GM12801 (cell line): ENCODE data around the gene IDUA.

Source experiments
- TF ChIP-seq, protein P1 (sequence below): IDR thresholded peaks from one replicate; pipeline ENCODE4 v1.5.1; 2011; ENCODE audit warnings: control low read depth; ENCODE audit not compliant: insufficient read length; ENCODE audit errors: extremely low read depth

The IDUA gene

DNA sequence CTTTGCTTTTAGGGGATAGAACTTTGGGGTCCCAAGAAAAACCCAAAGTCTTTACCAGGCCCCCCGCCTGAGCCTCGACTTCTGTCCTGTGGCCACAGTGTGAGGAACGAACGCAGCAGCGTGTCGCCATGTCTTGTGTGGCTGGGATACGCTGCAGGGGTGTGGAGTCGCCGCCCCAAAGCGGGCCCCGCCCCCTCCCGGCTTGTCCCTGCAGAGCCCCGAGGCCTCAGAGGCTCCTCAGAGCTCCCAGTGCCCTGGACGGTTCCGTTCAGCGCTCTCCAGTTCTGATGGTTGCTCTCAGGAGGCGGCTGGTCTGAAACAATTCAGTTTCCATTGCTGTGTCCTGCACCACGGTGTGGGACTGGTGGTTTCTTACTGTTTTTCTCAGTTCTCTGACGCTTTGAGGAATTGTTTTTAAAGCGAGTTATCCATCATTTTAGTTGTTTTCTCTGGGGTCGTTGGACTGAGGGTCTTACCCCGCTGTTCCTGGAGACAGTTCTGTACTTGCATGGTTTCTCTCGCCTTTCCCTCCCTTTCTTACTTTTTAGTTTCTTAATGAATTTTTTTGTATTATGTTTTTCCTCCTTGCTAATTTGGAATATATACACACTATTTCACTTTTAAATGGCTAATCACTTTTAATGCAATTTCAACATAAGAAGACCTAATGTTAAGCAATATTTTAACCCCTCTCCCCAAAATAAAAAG lies 1.6 kb upstream of the IDUA start:
- TF ChIP-seq, protein P1, sequence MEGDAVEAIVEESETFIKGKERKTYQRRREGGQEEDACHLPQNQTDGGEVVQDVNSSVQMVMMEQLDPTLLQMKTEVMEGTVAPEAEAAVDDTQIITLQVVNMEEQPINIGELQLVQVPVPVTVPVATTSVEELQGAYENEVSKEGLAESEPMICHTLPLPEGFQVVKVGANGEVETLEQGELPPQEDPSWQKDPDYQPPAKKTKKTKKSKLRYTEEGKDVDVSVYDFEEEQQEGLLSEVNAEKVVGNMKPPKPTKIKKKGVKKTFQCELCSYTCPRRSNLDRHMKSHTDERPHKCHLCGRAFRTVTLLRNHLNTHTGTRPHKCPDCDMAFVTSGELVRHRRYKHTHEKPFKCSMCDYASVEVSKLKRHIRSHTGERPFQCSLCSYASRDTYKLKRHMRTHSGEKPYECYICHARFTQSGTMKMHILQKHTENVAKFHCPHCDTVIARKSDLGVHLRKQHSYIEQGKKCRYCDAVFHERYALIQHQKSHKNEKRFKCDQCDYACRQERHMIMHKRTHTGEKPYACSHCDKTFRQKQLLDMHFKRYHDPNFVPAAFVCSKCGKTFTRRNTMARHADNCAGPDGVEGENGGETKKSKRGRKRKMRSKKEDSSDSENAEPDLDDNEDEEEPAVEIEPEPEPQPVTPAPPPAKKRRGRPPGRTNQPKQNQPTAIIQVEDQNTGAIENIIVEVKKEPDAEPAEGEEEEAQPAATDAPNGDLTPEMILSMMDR, result no peak

DNA sequence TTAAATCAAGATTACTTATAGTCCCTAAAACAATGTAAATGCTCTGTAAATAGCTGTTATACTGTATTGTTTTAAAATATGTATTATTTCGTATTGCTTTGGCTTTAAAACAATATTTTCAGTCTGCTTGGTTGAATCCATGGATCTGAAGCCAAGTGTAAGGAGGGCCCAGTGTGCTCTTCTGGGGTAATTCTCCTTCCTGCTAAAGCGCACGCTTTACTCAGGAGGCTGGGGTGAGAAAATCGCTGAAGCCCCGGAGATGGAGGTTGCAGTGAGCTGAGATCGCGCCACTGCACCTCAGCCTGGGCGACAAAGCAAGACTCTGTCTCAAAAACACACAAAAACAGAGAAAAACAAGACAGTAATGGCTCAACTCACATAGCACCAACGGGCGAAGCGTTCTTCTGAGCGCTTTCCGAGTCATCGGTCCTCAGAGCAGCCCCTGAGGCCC lies 391 bp upstream of the IDUA start:
- TF ChIP-seq, protein P1, result no peak

DNA sequence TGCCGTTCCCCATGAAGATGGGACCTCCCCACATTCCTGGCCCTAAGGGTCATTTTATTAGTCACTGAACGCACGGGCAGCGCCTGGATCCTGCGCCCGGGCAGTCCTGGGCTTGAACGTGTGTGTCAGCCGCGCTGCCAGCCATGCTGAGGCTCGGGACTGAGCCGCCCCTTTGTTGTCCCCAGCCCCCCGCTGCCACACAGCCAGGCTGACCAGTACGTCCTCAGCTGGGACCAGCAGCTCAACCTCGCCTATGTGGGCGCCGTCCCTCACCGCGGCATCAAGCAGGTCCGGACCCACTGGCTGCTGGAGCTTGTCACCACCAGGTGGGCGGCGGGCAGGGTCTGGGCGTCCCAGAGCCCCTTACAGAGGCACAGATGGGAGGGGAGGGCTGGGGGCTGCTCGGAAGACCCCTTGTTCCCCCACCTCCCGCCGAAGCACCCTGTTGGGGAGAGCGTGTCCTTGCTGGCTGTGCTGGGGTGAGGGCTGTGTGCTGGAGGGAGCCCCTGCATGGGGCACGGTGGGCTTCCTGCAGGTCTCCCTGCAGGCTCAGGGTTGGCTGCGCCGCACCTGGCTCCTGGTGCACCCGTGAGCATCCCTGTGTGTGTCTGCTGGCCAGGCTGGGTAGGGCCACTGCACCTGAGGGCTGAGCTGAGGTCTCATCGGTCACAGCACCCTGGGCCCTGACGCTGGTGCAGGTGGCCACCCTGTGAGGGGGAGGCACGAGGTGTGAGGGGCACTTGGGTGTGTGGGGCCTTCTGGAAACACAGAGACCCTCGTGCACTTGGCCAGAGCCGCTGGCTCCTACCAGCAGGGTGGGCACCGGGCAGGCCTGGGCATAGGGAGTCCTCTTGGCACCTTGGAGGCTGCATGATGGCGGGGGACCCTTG lies 1.0 kb downstream of the IDUA start:
- TF ChIP-seq, protein P1, result no peak

DNA sequence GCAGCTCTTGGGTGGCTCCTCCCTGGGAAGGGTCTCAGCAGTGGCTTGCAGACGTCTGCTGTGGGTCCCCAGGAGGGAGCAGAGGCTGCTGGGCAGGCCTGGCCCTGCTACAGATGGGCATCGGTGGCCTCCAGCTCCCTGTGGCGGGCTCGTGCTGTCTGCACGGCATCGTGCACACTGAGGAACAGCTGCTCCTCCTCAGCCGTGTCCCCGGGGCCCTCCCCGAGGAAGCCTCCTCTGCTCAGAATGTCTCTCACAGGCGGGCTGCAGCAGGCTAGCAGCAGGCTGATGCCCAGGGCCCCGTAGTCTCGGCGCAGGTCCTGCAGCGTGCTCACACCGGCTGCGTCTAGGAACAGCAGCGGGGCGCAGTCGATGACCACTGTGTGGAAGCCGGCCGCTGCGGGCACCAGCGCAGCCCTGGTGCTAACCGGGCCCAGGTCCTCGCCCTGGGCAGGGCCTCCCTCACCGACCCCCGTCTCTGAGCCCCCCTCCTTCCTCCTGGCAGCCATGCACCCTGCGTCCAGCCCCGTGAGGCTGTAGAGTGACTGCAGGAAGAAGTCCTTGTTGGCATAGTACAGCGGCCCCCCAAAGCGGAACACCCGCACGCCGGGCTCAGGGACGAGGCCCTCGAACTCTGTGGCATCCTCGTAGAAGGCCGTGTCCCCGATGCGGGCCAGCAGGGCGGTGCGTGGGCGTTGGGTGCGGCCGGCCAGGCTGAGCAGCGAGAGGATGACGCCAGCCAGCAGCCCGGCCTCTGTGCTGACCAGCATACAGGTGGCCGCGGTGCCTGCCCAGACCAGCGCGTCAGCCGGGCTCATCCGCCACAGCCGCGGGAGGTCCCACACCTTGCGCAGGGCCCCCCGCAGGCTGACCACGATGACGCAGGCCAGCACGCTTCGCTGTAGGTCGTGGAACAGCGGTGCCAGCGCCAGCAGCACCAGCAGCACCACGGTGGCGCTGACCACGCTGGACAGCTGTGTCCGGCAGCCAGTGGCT lies 2.2 kb downstream of the IDUA start:
- TF ChIP-seq, protein P1, result no peak

DNA sequence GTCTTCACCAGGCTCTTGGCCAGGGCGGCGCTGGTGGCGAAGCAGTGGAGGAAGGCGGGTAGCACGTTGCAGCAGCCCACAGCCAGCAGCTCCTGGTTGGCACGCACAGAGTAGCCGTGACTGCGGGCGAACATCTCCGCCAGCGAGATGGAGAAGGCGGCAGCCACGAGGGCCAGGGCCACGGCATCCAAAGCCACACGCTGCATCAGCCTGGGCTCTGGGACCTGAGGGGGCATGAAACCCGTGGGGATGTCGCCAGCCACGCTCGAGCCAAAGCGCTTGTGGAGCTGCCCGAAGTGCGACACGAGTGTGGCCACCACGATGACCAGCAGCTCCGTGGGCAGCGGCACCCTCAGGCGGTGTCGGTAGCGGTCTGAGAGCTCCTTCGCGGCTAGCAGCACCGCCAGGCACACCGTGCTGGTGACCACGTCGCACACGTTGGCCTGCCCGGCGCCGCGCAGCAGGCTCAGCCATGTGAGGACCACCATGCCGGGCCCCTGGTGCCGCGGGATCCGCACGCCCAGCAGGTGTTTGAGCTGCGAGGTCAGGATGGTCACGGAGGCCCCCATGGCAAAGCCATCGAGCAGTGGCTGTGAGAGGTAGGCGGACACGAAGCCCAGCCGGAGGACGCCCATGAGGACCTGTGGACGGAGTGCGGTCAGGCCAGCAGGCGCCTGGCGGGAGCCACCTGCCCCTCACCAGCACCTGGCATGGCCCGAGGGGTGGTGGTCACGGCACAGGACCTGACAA lies 3.1 kb downstream of the IDUA start:
- TF ChIP-seq, protein P1, result no peak

DNA sequence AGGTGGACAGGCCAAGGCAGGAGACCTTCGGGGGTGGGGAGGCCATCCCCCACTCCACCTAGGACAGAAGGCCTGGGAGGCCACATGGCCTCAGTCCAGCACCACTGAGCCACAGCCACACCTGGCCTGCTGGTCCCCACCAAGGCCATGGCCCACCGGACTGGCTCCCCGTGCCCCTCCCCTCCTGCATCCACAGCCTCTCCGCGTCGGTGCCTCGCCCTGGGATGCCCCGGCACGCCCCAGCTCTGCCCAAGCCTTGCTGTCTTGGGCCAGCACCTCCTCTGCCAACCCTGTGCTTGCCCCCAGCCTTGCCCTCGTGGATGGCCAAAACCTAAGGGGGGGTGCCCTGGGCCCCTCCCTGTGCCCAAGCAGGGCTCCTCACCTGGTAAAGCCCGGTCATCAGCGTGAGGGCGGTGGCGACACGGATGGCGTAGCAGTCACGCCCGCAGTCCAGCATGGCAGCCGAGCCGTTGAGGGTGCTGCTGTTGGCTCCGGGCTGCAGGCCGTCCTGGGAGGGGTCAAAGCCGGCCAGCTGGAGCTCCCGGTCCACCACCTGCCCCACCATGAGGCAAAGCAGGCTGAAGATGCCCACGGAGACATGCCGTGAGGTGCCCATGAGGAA lies 4.0 kb downstream of the IDUA start:
- TF ChIP-seq, protein P1, result no peak
